ENCODE results near the gene CCDC6. TPM values are rescaled to one million over a fixed set of nuclear protein-coding genes. Genes with fewer than 3 reads are reported as not detected.
A peak's percentile ranks its signal among the peaks of the same experiment; 100 is the strongest.

Gene CCDC6
- total RNA-seq, 2 donors from 2014 or later, result 65.8 to 91.0 TPM

- no peak for TF ChIP-seq CTCF (IDR thresholded peaks at IDR 0.05)
- H3K4me3 ChIP-seq, result no peak overlapping the region
- no peak for DNase-seq
- no peaks in the 10 kb centered on the region for H3K36me3 ChIP-seq
- H3K27me3 ChIP-seq, result no peaks in the 10 kb centered on the region
- peak overlapping the region in 1 of 2 donors; percentile 31 for H3K9ac ChIP-seq (ENCODE audit: low read depth in 2 of 2, low read length in 2 of 2)
- H3K9me3 ChIP-seq, result no peaks in the 10 kb centered on the region
- intact Hi-C loops (cut with DNase I), result no loop called here
- no peaks in the 10 kb centered on the region for H3K4me1 ChIP-seq
- peak overlapping the region; percentile 49 for H3K27ac ChIP-seq
Measured at GRCh38 chr10:59873896-59874295, 32.5 kb downstream of the CCDC6 start.

GRCh38 chr10:59872892-59873463 lies 33.4 kb downstream of the CCDC6 start:
- H3K27me3 ChIP-seq, result no peaks in the 10 kb centered on the region
- no peak overlapping the region for H3K4me3 ChIP-seq
- no peaks in the 10 kb centered on the region for H3K36me3 ChIP-seq
- H3K4me1 ChIP-seq, result no peaks in the 10 kb centered on the region
- no peak for TF ChIP-seq CTCF (IDR thresholded peaks at IDR 0.05)
- peak overlapping the region; percentile 49 for H3K27ac ChIP-seq
- intact Hi-C loops (cut with DNase I), result no loop called here
- no peaks in the 10 kb centered on the region for H3K9me3 ChIP-seq
- peak; percentile 67 for DNase-seq
- H3K9ac ChIP-seq (ENCODE audit: low read depth in 2 of 2, low read length in 2 of 2), result no peak overlapping the region

GRCh38 chr10:59870152-59870551 lies 36.2 kb downstream of the CCDC6 start:
- H3K4me1 ChIP-seq, result no peaks in the 10 kb centered on the region
- DNase-seq, result no peak
- H3K4me3 ChIP-seq, result no peak overlapping the region
- H3K9ac ChIP-seq (ENCODE audit: low read depth in 2 of 2, low read length in 2 of 2), result no peak overlapping the region
- TF ChIP-seq CTCF (IDR thresholded peaks at IDR 0.05), result no peak
- no peaks in the 10 kb centered on the region for H3K36me3 ChIP-seq
- no peaks in the 10 kb centered on the region for H3K9me3 ChIP-seq
- H3K27ac ChIP-seq, result no peak overlapping the region
- H3K27me3 ChIP-seq, result no peaks in the 10 kb centered on the region
- intact Hi-C loops (cut with DNase I), result no loop called here

- no peak for TF ChIP-seq CTCF (IDR thresholded peaks at IDR 0.05)
- Histone ChIP-seq H3K9me3 (no peaks in the 10 kb centered on the region), H3K36me3 (no peaks in the 10 kb centered on the region), H3K4me1 (no peaks in the 10 kb centered on the region), H3K4me3 (no peak overlapping the region), H3K9ac (ENCODE audit: low read depth in 2 of 2, low read length in 2 of 2) (no peak overlapping the region), H3K27me3 (no peaks in the 10 kb centered on the region), H3K27ac (no peak overlapping the region)
- no peak for DNase-seq
- intact Hi-C loops (cut with DNase I), result loop anchor here (5.0 to 10.0 kb wide), 2 partner anchors 33 to 165 kb away; no protein-coding TSS in a partner anchor
Measured at GRCh38 chr10:59869594-59869940, 36.8 kb downstream of the CCDC6 start.

- Histone ChIP-seq H3K9ac (ENCODE audit: low read depth in 2 of 2, low read length in 2 of 2) (no peak overlapping the region), H3K4me1 (no peaks in the 10 kb centered on the region), H3K36me3 (no peaks in the 10 kb centered on the region), H3K9me3 (no peaks in the 10 kb centered on the region), H3K4me3 (no peak overlapping the region), H3K27ac (peak overlapping the region; percentile 3), H3K27me3 (no peaks in the 10 kb centered on the region)
- DNase-seq, result no peak
- TF ChIP-seq CTCF (IDR thresholded peaks at IDR 0.05), result no peak
- intact Hi-C loops (cut with DNase I), result loop anchor here (5.0 to 10.0 kb wide), 2 partner anchors 33 to 166 kb away; no protein-coding TSS in a partner anchor
Measured at GRCh38 chr10:59868696-59869593, 37.4 kb downstream of the CCDC6 start.

Measured in colonic mucosa (tissue), 4 donors.